Stimulated activated CD8-positive, alpha-beta memory T cell treated with anti-CD3 and anti-CD28 coated beads, Interleukin-15, amount 100 ng/mL, for 24 hours (primary cell): ENCODE measurements around the gene CYP21A2.
"Not testable (repeated sequence)": the region's sequence is repeated elsewhere in the genome, so short reads cannot be mapped to it uniquely, and the experiment has no call there.

ENCODE experiments used
- DNase-seq: peaks from one replicate; pipeline ENCODE4 v3.0.0-alpha.2; 2020; ENCODE audit warnings: low read depth

CYP21A2 gene

DNA sequence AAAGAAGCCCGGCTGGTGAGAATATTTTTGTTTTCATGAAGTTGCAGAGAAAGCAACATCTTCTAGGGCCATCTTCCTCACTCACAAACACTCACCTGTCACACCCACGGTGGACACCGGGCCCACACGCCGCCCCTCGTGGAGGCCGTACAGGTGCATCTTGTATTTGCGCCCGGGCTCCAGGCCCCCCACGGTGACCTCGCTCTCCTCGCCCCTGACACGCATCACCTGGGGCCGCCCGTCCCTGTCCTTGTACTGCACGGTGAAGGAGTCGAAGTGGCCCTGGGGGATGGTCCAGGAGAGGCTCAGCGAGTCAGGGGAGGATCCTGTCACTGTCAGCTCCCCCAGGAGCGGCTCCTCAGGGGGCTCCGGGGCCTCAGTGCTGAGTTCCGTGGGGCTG is 17.5 kb downstream of the CYP21A2 start:
- not testable (repeated sequence) for DNase-seq

- no peak for DNase-seq
Measured at GRCh38 chr6:32056254-32056653, 18.0 kb downstream of the CYP21A2 start.

GRCh38 chr6:32057966-32058365 is 19.8 kb downstream of the CYP21A2 start:
- DNase-seq, result no peak

DNA sequence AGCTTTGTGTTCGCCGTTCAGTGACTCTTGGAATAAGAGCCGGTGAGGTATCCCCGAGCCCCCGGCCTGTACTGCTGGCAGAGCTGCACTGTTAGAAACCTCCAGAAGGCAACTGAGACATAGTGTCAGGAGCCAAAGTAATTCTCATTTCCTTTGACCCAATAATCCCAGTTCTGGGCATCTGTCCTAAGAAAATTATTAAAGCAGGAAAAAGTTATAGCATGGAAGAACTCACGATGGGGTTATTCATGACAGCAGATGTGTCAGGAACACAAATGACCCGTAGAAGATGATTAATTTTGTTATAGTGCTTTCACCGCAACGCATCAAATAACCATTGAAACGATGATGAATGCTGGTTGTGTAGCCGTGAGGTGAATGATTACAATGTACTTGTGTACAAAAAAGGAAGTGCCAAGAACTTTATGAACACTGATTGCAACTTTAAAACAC is 20.3 kb downstream of the CYP21A2 start:
- no peak for DNase-seq

GRCh38 chr6:32060966-32061655 is 22.9 kb downstream of the CYP21A2 start:
- no peak for DNase-seq

DNA sequence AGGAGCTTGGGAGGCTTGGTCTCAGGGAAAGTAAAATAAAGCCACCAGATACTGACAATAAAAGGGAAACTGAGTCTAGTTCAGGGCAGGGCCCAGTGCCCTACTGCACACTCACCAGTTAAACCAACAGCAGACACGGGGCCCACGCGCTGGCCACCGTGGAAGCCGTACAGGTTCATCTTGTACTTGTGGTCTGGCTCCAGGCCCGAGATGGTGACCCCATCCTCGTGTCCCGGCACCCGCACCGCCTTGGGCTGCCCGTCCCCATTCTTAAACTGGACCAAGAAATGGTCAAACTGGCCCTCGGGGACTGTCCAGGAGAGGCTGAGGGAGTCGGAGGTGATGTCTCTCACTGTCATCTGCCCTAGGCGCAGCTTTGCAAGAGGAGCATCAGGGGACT is 26.5 kb downstream of the CYP21A2 start:
- no peak for DNase-seq

DNA sequence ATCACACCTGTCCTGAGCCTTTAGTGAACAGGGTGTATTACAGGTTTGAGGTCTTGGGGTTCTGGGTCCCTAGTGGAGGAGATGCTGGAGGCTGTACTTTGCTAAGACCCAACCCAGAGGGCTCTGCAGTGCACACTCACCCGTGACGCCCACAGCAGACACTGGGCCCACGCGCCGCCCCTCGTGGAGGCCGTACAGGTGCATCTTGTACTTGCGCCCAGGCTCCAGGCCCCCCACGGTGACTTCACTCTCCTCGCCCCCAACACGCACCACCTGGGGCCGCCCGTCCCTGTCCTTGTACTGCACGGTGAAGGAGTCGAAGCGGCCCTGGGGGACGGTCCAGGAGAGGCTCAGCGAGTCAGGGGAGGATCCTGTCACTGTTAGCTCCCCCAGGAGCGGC is 29.3 kb downstream of the CYP21A2 start:
- not testable (repeated sequence) for DNase-seq

DNA sequence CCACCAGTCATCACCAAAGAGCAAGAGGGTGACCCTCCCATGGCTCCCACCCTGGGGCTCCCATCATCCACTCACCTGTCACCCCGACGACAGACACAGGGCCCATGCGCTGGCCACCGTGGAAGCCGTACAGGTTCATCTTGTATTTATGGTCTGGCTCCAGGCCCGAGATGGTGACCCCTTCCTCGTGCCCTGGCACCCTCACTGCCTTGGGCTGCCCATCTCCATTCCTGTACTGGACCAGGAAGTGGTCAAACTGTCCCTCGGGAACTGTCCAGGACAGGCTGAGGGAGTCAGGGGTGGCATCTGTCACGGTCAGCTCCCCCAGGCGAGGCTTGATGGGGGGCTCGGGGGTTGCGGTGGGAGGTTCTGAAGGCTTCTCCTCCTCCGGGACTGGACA is 30.1 kb downstream of the CYP21A2 start:
- not testable (repeated sequence) for DNase-seq

DNA sequence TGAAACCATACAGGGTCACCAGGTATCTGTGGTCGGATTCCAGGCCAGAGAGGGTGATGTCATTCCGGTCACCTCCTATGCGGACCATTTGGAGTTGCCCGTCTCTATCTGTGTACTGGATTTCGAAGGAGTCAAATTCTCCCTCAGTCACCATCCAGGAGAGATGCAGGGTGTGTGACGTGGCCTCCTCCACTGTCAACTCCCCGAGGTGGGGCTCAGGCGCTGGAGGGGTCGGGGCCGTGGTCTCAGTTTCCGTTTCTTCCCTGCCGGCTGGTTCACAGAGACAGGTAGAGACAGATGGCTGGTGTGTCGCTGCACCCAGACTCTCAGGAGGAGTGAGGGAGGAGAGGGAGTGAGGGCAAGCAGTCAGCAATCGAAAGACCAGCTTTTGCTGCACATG is 30.7 kb downstream of the CYP21A2 start:
- no peak for DNase-seq

GRCh38 chr6:32069460-32069859 is 31.2 kb downstream of the CYP21A2 start:
- no peak for DNase-seq

DNA sequence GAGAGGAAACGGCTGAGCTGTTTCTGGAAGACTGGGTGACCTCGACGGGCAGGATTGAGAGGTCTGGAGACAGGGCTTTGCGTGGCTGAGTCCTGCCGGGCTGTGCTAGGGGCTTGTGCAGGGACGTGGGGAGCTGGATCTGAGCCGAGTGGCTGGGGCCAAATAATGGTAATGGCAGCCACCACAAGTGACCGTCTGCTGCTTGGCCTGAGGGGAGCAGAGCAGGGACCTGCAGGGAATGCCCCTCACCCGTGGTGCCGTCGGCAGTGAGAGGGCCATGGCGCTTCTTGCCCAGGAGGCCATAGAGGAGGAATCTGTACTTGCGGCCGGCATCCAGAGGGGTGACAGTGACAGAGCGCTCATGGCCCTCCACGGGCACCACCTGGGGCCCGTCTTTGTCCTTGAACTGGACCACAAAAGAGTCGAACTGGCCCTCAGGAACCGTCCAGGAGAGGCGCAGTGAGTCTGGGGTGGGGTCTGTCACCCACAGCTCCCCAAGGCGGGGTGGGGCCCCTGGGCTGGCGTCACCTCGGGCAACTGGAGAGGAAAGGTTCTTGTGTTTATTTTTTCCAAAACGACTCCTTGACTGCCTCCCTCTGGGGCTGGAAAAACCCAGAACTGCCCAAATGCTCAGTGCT is 31.8 kb downstream of the CYP21A2 start:
- DNase-seq, result no peak

- no peak for DNase-seq
Measured at GRCh38 chr6:32070814-32071543, 32.8 kb downstream of the CYP21A2 start.

- no peak for DNase-seq
Measured at GRCh38 chr6:32073101-32073500, 34.9 kb downstream of the CYP21A2 start.

DNA sequence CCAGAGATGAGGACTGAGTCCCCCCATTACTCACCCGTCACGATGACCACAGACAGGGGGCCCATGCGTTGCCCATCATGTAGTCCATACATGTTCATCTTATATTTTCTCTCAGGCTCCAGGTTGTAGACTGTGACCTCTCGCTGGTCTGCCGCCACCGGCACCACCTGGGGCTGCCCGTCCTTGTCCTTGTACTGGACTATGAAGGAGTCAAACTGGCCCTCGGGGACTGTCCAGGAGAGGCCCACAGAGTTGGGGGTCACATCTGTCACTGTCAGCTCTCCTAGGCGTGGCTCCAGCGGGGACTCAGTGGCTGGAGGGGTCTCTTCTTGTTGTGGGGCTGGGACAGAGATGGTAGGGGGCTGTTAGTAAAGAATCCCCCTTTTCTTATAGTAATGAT is 35.4 kb downstream of the CYP21A2 start:
- no peak for DNase-seq

GRCh38 chr6:32074996-32075532 is 36.8 kb downstream of the CYP21A2 start:
- DNase-seq, result no peak

- DNase-seq, result no peak
Measured at GRCh38 chr6:32075781-32076180, 37.6 kb downstream of the CYP21A2 start.

DNA sequence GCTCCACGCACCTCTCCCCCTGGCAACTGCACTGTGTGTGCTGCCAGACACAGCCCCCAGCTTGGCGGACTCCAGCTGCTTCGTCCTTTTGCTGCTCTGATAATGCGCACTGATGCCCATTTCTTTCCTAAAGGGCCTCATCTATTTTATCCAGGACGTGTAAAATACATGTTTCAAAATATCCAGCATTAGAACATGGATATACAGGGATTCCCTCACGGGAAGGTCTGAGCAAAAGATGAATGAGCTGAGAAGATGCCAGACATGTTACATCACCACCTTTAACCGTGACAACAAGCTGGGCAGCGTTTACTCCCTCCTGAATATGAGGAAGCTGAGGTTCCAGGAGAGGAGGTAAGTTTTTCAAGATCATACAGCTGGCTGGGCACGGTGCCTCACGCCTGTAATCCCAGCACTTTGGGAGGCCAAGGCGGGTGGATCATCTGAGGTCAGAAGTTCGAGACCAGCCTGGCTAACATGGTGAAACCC is 38.1 kb downstream of the CYP21A2 start:
- no peak for DNase-seq

- no peak for DNase-seq
Measured at GRCh38 chr6:32079566-32080290, 41.5 kb downstream of the CYP21A2 start.

GRCh38 chr6:32081168-32081990 is 43.2 kb downstream of the CYP21A2 start:
- no peak for DNase-seq

DNA sequence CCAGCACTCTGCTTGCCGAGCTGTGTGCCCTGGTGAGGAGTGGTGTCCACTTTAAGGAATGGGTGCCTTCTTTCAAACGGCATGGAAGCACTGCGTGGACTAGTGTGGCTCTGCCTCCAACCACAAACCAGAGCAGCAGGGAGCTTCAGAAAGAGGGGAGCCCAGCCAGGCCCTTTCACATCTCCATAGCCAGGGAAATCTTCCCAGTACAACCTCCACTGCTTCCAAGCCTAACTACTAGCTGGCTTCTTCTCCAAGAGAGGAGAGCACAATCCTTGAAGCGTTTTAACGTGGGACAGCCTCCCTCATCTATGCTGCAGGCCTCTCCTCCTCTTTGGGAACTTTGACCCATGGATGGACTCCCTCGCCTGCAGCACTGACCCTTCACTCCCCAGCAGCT is 44.3 kb downstream of the CYP21A2 start:
- no peak for DNase-seq

DNA sequence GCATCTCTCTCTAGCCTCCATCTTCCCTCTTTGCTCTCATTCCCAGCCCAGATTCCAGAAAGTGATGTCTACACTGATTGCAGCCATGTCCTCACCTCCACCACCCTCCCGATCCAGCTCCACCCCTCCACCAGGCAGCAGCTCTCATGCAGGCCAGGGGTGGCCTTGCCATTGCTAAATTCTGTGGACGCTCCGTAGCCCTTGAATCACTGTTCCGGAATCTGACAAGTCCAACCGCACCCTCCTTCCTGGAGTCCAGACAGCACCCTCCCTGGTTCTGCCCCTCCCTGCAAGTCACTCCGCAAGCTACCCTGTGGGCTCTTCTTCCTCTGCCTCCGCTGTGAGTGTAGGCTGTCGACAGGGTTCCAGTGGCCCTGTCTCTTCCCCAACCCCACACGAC is 44.7 kb downstream of the CYP21A2 start:
- DNase-seq, result no peak
